Caco-2 (cell line): ENCODE data around the gene RSRC1. TPM values are rescaled to one million over a fixed set of nuclear protein-coding genes. Genes with fewer than 3 reads are reported as not detected.

Experiments used
- BruUV-seq: library from RNA; stranded (reverse); fragments of 400-500 nt; replicated peaks from 2 replicates; lab custom pipeline; 2021; lab: Mats Ljungman, UMichigan
- CTCF ChIA-PET: fragments of 300-600 bp; sonication (Branson Sonifier 250); formaldehyde crosslinking; loops from one replicate; lab custom pipeline; 2022; ENCODE audit warnings: antibody characterized with exemption; lab: Charles Lee
- POLR2A ChIA-PET: fragments of 300-600 bp; sonication (Branson Sonifier 250); formaldehyde crosslinking; loops from one replicate; lab custom pipeline; 2022; ENCODE audit warnings: antibody characterized with exemption; lab: Charles Lee
- DNase-seq, 2 experiments: peaks; one replicate each; pipeline versions ENCODE4 v3.0.0 to v3.0.0-alpha.2; 2020 to 2022
- H3K27me3 ChIP-seq: replicated peaks from 2 replicates; pipeline ENCODE4 v1.6.0; 2011; ENCODE audit warnings: low read length; ENCODE audit not compliant: control insufficient read depth, insufficient read depth
- H3K36me3 ChIP-seq: 2 replicates; pipeline ENCODE4 v1.5.1; 2011; ENCODE audit warnings: low read length; ENCODE audit not compliant: control insufficient read depth, insufficient read depth
- H3K4me1 ChIP-seq: fragments of 250-450 bp; sonication (Bioruptor Pico); 2 replicates; pipeline ENCODE4 v1.5.1; 2020; ENCODE audit warnings: mild to moderate bottlenecking
- H3K4me3 ChIP-seq: 2 replicates; pipeline ENCODE4 v1.5.1; 2011; ENCODE audit warnings: low read depth, mild to moderate bottlenecking, control low read depth, low read length
- H3K9me3 ChIP-seq: fragments of 250-450 bp; sonication (Bioruptor Pico); 2 replicates; pipeline ENCODE4 v1.5.1; 2020; ENCODE audit warnings: mild to moderate bottlenecking, moderate library complexity
- H3K27ac Mint-ChIP-seq: one replicate; pipeline ENCODE4 v1.8.0; 2022; ENCODE audit warnings: mixed read lengths; ENCODE audit not compliant: unreplicated experiment
- H3K27me3 Mint-ChIP-seq: one replicate; pipeline ENCODE4 v1.8.0; 2022; ENCODE audit warnings: mixed read lengths; ENCODE audit not compliant: insufficient read depth, unreplicated experiment
- H3K36me3 Mint-ChIP-seq: one replicate; pipeline ENCODE4 v1.8.0; 2022; ENCODE audit warnings: mild to moderate bottlenecking, mixed read lengths; ENCODE audit not compliant: insufficient read depth, unreplicated experiment
- H3K4me1 Mint-ChIP-seq: one replicate; pipeline ENCODE4 v1.8.0; 2022; ENCODE audit warnings: low read depth, mixed read lengths; ENCODE audit not compliant: unreplicated experiment
- H3K4me3 Mint-ChIP-seq: one replicate; pipeline ENCODE4 v1.8.0; 2022; ENCODE audit warnings: mild to moderate bottlenecking, moderate library complexity, mixed read lengths; ENCODE audit not compliant: unreplicated experiment
- H3K9me3 Mint-ChIP-seq: one replicate; pipeline ENCODE4 v1.8.0; 2022; ENCODE audit warnings: mixed read lengths; ENCODE audit not compliant: unreplicated experiment
- CTCF ChIP-seq, 2 experiments: fragments of 200-600 bp in 1 of 2; IDR thresholded peaks; 1 replicate in 1 of 2; 2 replicates in 1 of 2; pipeline versions ENCODE4 v1.5.1 to v1.8.0; 2011 to 2022; ENCODE audit warnings: antibody characterized with exemption in 1 of 2, control low read depth in 1 of 2, inconsistent platforms in 1 of 2, low read depth in 1 of 2, low read length in 1 of 2, mild to moderate bottlenecking in 1 of 2, moderate library complexity in 1 of 2; ENCODE audit not compliant: insufficient read depth in 1 of 2, severe bottlenecking in 1 of 2, unreplicated experiment in 1 of 2
- intact Hi-C: fragments of 100-400 bp; cut with micrococcal nuclease; formaldehyde crosslinking; loops from one replicate; pipeline ENCODE4 v1.10.0; 2022; ENCODE audit not compliant: unreplicated experiment
- total RNA-seq: library from RNA; stranded (reverse); gene quantifications from 2 replicates; pipeline ENCODE4 v1.2.3, GENCODE V29; 2022

Gene RSRC1
- total RNA-seq, 1 experiment from 2014 or later = 38.4 TPM

GRCh38 chr3:158505117-158505516 lies 395.2 kb downstream of the RSRC1 start:
- Mint-ChIP-seq H3K36me3 (peaks cover 4% of the 10 kb centered on the region), H3K4me3 (no peak overlapping the region), H3K27me3 (no peaks in the 10 kb centered on the region), H3K9me3 (peaks cover 10% of the 10 kb centered on the region), H3K27ac (no peak overlapping the region), H3K4me1 (no peaks in the 10 kb centered on the region)
- no peak for DNase-seq
- H3K36me3 ChIP-seq = no peaks in the 10 kb centered on the region
- ChIA-PET CTCF (no interaction called here), POLR2A (no interaction called here)
- TF ChIP-seq CTCF (IDR thresholded peaks at IDR 0.05; ENCODE audit: insufficient read depth in 1 of 2, low read depth in 1 of 2, low read length in 1 of 2, severe bottlenecking in 1 of 2, unreplicated experiment in 1 of 2) = no peak
- H3K9me3 ChIP-seq = no peaks in the 10 kb centered on the region
- BruUV-seq = no TSS peak
- no peak overlapping the region for H3K4me3 ChIP-seq
- intact Hi-C loops = no loop called here
- H3K4me1 ChIP-seq = no peaks in the 10 kb centered on the region
- no peaks in the 10 kb centered on the region for H3K27me3 ChIP-seq

- Mint-ChIP-seq H3K27me3 (no peaks in the 10 kb centered on the region), H3K4me3 (no peak overlapping the region), H3K36me3 (no peaks in the 10 kb centered on the region), H3K9me3 (no peaks in the 10 kb centered on the region), H3K27ac (no peak overlapping the region), H3K4me1 (no peaks in the 10 kb centered on the region)
- Histone ChIP-seq H3K4me1 (no peaks in the 10 kb centered on the region), H3K4me3 (no peak overlapping the region), H3K27me3 (no peaks in the 10 kb centered on the region), H3K36me3 (no peaks in the 10 kb centered on the region), H3K9me3 (no peaks in the 10 kb centered on the region)
- no TSS peak for BruUV-seq
- no peak for TF ChIP-seq CTCF (IDR thresholded peaks at IDR 0.05; ENCODE audit: insufficient read depth in 1 of 2, low read depth in 1 of 2, low read length in 1 of 2, severe bottlenecking in 1 of 2, unreplicated experiment in 1 of 2)
- ChIA-PET POLR2A (no interaction called here), CTCF (no interaction called here)
- DNase-seq = no peak
- intact Hi-C loops = no loop called here
Observed at GRCh38 chr3:158506456-158506855, 396.6 kb downstream of the RSRC1 start.

- no peak overlapping the region for H3K4me3 Mint-ChIP-seq
- no peaks in the 10 kb centered on the region for H3K36me3 ChIP-seq
- no peaks in the 10 kb centered on the region for H3K4me1 ChIP-seq
- intact Hi-C loops = no loop called here
- no peaks in the 10 kb centered on the region for H3K27me3 ChIP-seq
- ChIA-PET POLR2A (no interaction called here), CTCF (no interaction called here)
- H3K27me3 Mint-ChIP-seq = no peaks in the 10 kb centered on the region
- TF ChIP-seq CTCF (IDR thresholded peaks at IDR 0.05; ENCODE audit: insufficient read depth in 1 of 2, low read depth in 1 of 2, low read length in 1 of 2, severe bottlenecking in 1 of 2, unreplicated experiment in 1 of 2) = no peak
- no peak overlapping the region for H3K4me3 ChIP-seq
- H3K4me1 Mint-ChIP-seq = no peaks in the 10 kb centered on the region
- no peak overlapping the region for H3K27ac Mint-ChIP-seq
- no peak for DNase-seq
- H3K36me3 Mint-ChIP-seq = no peaks in the 10 kb centered on the region
- no peaks in the 10 kb centered on the region for H3K9me3 Mint-ChIP-seq
- H3K9me3 ChIP-seq = no peaks in the 10 kb centered on the region
- no TSS peak for BruUV-seq
Observed at GRCh38 chr3:158508481-158508880, 398.6 kb downstream of the RSRC1 start.
